NB4 (cell line): ENCODE results near the gene TMEM87B.
A peak's percentile ranks its signal among the peaks of the same experiment; 100 is the strongest.
"Not testable (repeated sequence)": the region's sequence is repeated elsewhere in the genome, so short reads cannot be mapped to it uniquely, and the experiment has no call there.

ENCODE experiments used
- DNase-seq: peaks from one replicate; pipeline ENCODE4 v3.0.0; 2010; ENCODE audit warnings: low read depth
- H3K4me3 ChIP-seq: one replicate; pipeline ENCODE4 v1.5.1; 2011; ENCODE audit warnings: mild to moderate bottlenecking, low read depth, low read length, moderate library complexity
- CTCF ChIP-seq: IDR thresholded peaks from one replicate; pipeline ENCODE4 v1.5.1; 2012; ENCODE audit warnings: low read depth, low read length
- MYC ChIP-seq: IDR thresholded peaks from 2 replicates; pipeline ENCODE4 v1.6.1; 2011; ENCODE audit warnings: low read depth, low read length
- POLR2A ChIP-seq: IDR thresholded peaks from 2 replicates; pipeline ENCODE4 v1.6.1; 2011; ENCODE audit warnings: mild to moderate bottlenecking; ENCODE audit not compliant: insufficient read length; ENCODE audit errors: extremely low read depth
- TF ChIP-seq, protein P1 (sequence below): IDR thresholded peaks from 2 replicates; pipeline ENCODE4 v1.6.1; 2011; ENCODE audit warnings: low read depth, low read length

The TMEM87B gene

DNA sequence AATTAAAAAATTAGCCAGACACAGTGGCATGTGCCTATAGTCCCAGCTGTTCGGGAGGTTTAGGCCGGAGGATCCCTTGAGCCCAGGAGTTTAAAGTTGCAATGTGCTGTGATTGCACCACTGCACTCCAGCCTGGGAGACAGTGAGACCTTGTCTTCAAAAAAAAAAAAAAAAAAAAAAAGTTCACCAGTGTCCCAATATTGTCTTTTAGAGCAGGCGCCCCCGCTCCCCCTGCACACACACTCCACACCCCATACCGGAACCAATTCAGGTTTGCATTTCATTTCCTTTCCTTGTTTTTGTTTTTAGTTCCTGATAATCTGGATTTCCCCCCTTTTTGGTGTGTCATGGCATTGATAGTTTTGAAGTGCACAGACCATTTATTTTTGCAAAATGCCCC, 10.4 kb downstream of the TMEM87B start:
- H3K4me3 ChIP-seq, result no peak overlapping the region
- TF ChIP-seq POLR2A (no peak), MYC (no peak), CTCF (no peak)
- TF ChIP-seq, protein P1, sequence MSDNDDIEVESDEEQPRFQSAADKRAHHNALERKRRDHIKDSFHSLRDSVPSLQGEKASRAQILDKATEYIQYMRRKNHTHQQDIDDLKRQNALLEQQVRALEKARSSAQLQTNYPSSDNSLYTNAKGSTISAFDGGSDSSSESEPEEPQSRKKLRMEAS, result no peak
- DNase-seq, result no peak

GRCh38 chr2:112065966-112066365, 10.9 kb downstream of the TMEM87B start:
- no peak for DNase-seq
- TF ChIP-seq CTCF, result no peak
- no peak for TF ChIP-seq POLR2A
- no peak for TF ChIP-seq MYC
- TF ChIP-seq, protein P1, result no peak
- H3K4me3 ChIP-seq, result no peak overlapping the region

GRCh38 chr2:112069794-112070193, 14.7 kb downstream of the TMEM87B start:
- not testable (repeated sequence) for DNase-seq, H3K4me3 ChIP-seq

GRCh38 chr2:112073875-112074274, 18.8 kb downstream of the TMEM87B start:
- H3K4me3 ChIP-seq, result no peak overlapping the region
- DNase-seq, result no peak
- TF ChIP-seq POLR2A (no peak), CTCF (no peak)

DNA sequence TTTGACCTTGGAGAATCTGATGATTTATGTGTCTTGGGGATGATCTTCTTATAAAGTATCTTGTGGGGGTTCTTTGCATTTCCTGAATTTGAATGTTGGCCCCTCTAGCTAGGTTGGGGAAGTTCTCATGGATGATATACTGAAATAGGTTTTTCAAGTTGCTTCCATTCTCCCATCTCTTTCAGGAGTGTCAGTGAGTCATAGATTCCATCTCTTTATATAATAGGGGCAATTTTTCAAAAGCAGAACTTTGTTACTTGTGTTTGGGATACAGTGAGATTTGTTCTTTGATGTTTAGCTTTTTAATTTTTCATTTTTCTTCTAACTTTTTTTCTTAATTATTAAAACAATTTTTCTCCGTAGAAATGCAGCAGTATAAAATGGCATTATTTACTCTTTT, 19.4 kb downstream of the TMEM87B start:
- no peak for DNase-seq
- H3K4me3 ChIP-seq, result no peak overlapping the region
- TF ChIP-seq CTCF, result no peak
- TF ChIP-seq, protein P1, result no peak
- TF ChIP-seq MYC, result no peak
- no peak for TF ChIP-seq POLR2A

DNA sequence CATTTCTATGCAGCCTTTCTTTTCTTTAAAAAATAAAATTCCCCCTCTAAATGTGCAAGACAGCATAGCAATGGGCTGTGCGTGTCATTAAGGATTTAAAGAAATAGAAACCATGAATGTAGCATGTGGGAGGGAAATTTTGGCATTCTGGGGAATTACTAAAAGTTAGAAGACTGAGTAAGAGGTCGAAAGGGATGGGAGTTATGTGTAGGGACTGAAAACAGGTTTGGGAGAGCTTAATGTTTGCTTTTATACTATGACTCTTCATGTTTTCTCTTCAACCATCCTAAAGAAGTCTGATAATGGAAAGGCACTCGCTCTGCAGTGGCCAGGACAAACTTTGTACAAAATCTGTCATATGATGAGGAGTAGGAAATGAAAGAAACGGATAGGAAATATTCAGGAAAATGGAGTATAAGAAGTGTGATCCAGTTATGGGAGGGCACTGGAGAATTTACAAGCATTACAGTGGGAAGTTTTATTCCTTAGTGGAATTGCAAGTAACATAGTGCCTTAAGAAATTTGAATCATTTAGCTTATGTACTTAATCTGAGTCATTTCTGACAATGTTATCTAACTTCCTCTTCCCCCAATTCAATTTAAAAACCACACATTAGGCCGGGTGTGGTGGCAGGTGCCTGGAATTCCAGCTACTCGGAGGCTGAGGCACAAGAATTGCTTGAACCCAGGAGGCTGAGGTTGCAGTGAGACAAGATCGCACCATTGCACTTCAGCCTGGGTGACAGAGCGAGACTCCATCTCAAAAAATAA, 20.6 kb downstream of the TMEM87B start:
- no peak overlapping the region for H3K4me3 ChIP-seq
- DNase-seq, result peak; percentile 32
- TF ChIP-seq POLR2A (no peak), MYC (no peak), CTCF (no peak)
- TF ChIP-seq, protein P1, result no peak
